Progenitor cell of endocrine pancreas (in vitro differentiated cells): ENCODE results near the gene PCSK1. TPM values are rescaled to one million over a fixed set of nuclear protein-coding genes. Genes with fewer than 3 reads are reported as not detected.

ENCODE experiments used
- DNase-seq: peaks from one replicate; pipeline ENCODE4 v3.0.0; 2021; ENCODE audit warnings: low spot score; ENCODE audit not compliant: unreplicated experiment
- H3K27ac Mint-ChIP-seq: 2 replicates; pipeline ENCODE4 v1.8.0; 2021; ENCODE audit warnings: mild to moderate bottlenecking, moderate library complexity, mixed read lengths
- H3K27me3 Mint-ChIP-seq: 2 replicates; pipeline ENCODE4 v1.8.0; 2021; ENCODE audit warnings: mixed read lengths
- H3K36me3 Mint-ChIP-seq: 2 replicates; pipeline ENCODE4 v1.8.0; 2022; ENCODE audit warnings: mixed read lengths; ENCODE audit not compliant: insufficient read depth
- H3K4me1 Mint-ChIP-seq: 2 replicates; pipeline ENCODE4 v1.8.0; 2021; ENCODE audit warnings: low read depth, mixed read lengths
- H3K4me3 Mint-ChIP-seq: 2 replicates; pipeline ENCODE4 v1.8.0; 2021; ENCODE audit warnings: low read depth, mild to moderate bottlenecking, moderate library complexity, mixed read lengths
- H3K9me3 Mint-ChIP-seq: 2 replicates; pipeline ENCODE4 v1.8.0; 2021; ENCODE audit warnings: low read depth, mixed read lengths
- CTCF ChIP-seq: fragments of 200-600 bp; sonication (generic); IDR thresholded peaks from one replicate; pipeline ENCODE4 v1.5.0; 2021; ENCODE audit warnings: antibody characterized with exemption, mild to moderate bottlenecking; ENCODE audit not compliant: unreplicated experiment
- total RNA-seq: library from RNA; stranded (reverse); gene quantifications from 2 replicates; pipeline ENCODE4 v1.2.1, GENCODE V29; 2021

Gene PCSK1
- total RNA-seq, 1 donor from 2014 or later, result 1.9 TPM

GRCh38 chr5:96474073-96474472, 41.0 kb upstream of the PCSK1 start:
- peaks cover 4% of the 10 kb centered on the region for H3K27me3 Mint-ChIP-seq
- DNase-seq, result no peak

GRCh38 chr5:96473155-96473554, 40.1 kb upstream of the PCSK1 start:
- no peak for DNase-seq
- H3K27me3 Mint-ChIP-seq, result peaks cover 4% of the 10 kb centered on the region
- H3K4me1 Mint-ChIP-seq, result peaks cover 34% of the 10 kb centered on the region
- TF ChIP-seq CTCF, result no peak
- H3K36me3 Mint-ChIP-seq, result no peaks in the 10 kb centered on the region
- no peak overlapping the region for H3K4me3 Mint-ChIP-seq
- no peak overlapping the region for H3K27ac Mint-ChIP-seq
- no peaks in the 10 kb centered on the region for H3K9me3 Mint-ChIP-seq

More at GRCh38 chr5:96474073-96474472, 41.0 kb upstream of the PCSK1 start:
- no peak overlapping the region for H3K4me3 Mint-ChIP-seq
- H3K27ac Mint-ChIP-seq, result no peak overlapping the region
- H3K4me1 Mint-ChIP-seq, result peaks cover 34% of the 10 kb centered on the region
- no peaks in the 10 kb centered on the region for H3K36me3 Mint-ChIP-seq
- no peaks in the 10 kb centered on the region for H3K9me3 Mint-ChIP-seq
- TF ChIP-seq CTCF, result no peak

- Mint-ChIP-seq H3K27ac (peak overlapping the region; percentile 12), H3K4me3 (no peak overlapping the region), H3K36me3 (no peaks in the 10 kb centered on the region), H3K27me3 (peaks cover 4% of the 10 kb centered on the region), H3K4me1 (peaks cover 19% of the 10 kb centered on the region), H3K9me3 (no peaks in the 10 kb centered on the region)
- TF ChIP-seq CTCF, result no peak
- DNase-seq, result no peak
Measured at GRCh38 chr5:96470785-96471184, 37.7 kb upstream of the PCSK1 start.

- TF ChIP-seq CTCF, result no peak
- Mint-ChIP-seq H3K4me1 (peaks cover 13% of the 10 kb centered on the region), H3K27ac (no peak overlapping the region)
Measured at GRCh38 chr5:96468956-96469355, 35.9 kb upstream of the PCSK1 start.

GRCh38 chr5:96463091-96463490, 30.0 kb upstream of the PCSK1 start:
- no peak for TF ChIP-seq CTCF
- H3K4me1 Mint-ChIP-seq, result no peaks in the 10 kb centered on the region
- H3K27me3 Mint-ChIP-seq, result peaks cover 3% of the 10 kb centered on the region
- no peaks in the 10 kb centered on the region for H3K9me3 Mint-ChIP-seq
- H3K36me3 Mint-ChIP-seq, result no peaks in the 10 kb centered on the region
- H3K4me3 Mint-ChIP-seq, result no peak overlapping the region
- H3K27ac Mint-ChIP-seq, result no peak overlapping the region
- no peak for DNase-seq

More at GRCh38 chr5:96468956-96469355, 35.9 kb upstream of the PCSK1 start:
- Mint-ChIP-seq H3K4me3 (no peak overlapping the region), H3K27me3 (peaks cover 4% of the 10 kb centered on the region), H3K9me3 (no peaks in the 10 kb centered on the region), H3K36me3 (no peaks in the 10 kb centered on the region)
- DNase-seq, result no peak
